Upper lobe of left lung (tissue), 4 donors: ENCODE results near the gene IDH3B.

Experiments
- CTCF ChIP-seq, 6 experiments: fragments of 450-650 bp in 4 of 6; fragments of 200-600 bp in 2 of 6; sonication (generic) in 2 of 6; IDR thresholded peaks; one replicate each; pipeline ENCODE4 v1.5.1; 2016 to 2019; ENCODE audit warnings: antibody characterized with exemption in 6 of 6
- EP300 ChIP-seq, 4 donors: sonication (generic); formaldehyde crosslinking; IDR thresholded peaks; one replicate each; pipeline ENCODE4 v1.5.1; 2017; ENCODE audit warnings: antibody characterized with exemption in 4 of 4, control low read depth in 2 of 4
- POLR2A ChIP-seq, 4 donors: fragments of 450-650 bp; IDR thresholded peaks; one replicate each; pipeline ENCODE4 v1.5.1; 2016 to 2017; ENCODE audit warnings: antibody characterized with exemption in 4 of 4, mild to moderate bottlenecking in 2 of 4
- POLR2AphosphoS5 ChIP-seq, 2 donors: sonication (generic); formaldehyde crosslinking; IDR thresholded peaks; one replicate each; pipeline ENCODE4 v1.5.1; 2017; ENCODE audit warnings: antibody characterized with exemption in 2 of 2

- TF ChIP-seq POLR2AphosphoS5 (IDR thresholded peaks at IDR 0.05) (no peak), CTCF (IDR thresholded peaks at IDR 0.05) (no peak), POLR2A (IDR thresholded peaks at IDR 0.05) (no peak), EP300 (IDR thresholded peaks at IDR 0.05) (no peak)
Observed at GRCh38 chr20:2690718-2691117, 26.7 kb upstream of the IDH3B start.
